HK-2 (cell line): ENCODE data around the gene RIGI.
A peak's percentile ranks its signal among the peaks of the same experiment; 100 is the strongest.
"Not testable (repeated sequence)": the region's sequence is repeated elsewhere in the genome, so short reads cannot be mapped to it uniquely, and the experiment has no call there.

Experiments used
- DNase-seq: peaks from one replicate; pipeline ENCODE4 v3.0.0-alpha.2; 2018; ENCODE audit not compliant: unreplicated experiment

Gene RIGI

GRCh38 chr9:32526041-32526706, at the start of gene RIGI:
RIGI (minus strand) TSS chr9:32526196; CDS start chr9:32526166, 30 bp downstream.
- peak; percentile 85 for DNase-seq

GRCh38 chr9:32574858-32575257, 48.9 kb upstream of the RIGI start:
- no peak for DNase-seq

GRCh38 chr9:32573821-32574220, 47.8 kb upstream of the RIGI start:
- DNase-seq = no peak

- peak; percentile 83 for DNase-seq
These were observed 47.0 kb upstream of the RIGI start, which contains the start of gene NDUFB6 for GRCh38 chr9:32572900-32573523. NDUFB6 (minus strand) TSS chr9:32573159; CDS start chr9:32573060, 99 bp downstream.

GRCh38 chr9:32571969-32572899, 46.2 kb upstream of the RIGI start:
- DNase-seq = peak; percentile 41

- DNase-seq = no peak
These were observed 44.3 kb upstream of the RIGI start for GRCh38 chr9:32570262-32570661.

GRCh38 chr9:32566770-32567169, 40.8 kb upstream of the RIGI start:
- no peak for DNase-seq

- DNase-seq = no peak
These were observed 40.0 kb upstream of the RIGI start for GRCh38 chr9:32565967-32566366.

- DNase-seq = no peak
These were observed 32.5 kb upstream of the RIGI start for GRCh38 chr9:32558408-32558934.

- DNase-seq = no peak
These were observed 28.6 kb upstream of the RIGI start for GRCh38 chr9:32554591-32554990.

GRCh38 chr9:32554107-32554506, 28.1 kb upstream of the RIGI start:
- no peak for DNase-seq

GRCh38 chr9:32552172-32552872, 26.3 kb upstream of the RIGI start, which contains the start of the genes SMIM27 and TOPORS:
SMIM27 (plus strand) TSS chr9:32552327; CDS start chr9:32552435, 108 bp downstream.
TOPORS (minus strand) TSS chr9:32552586; CDS start chr9:32552436, 150 bp downstream.
- DNase-seq = peak; percentile 76

- peak; percentile 16 for DNase-seq
These were observed 25.5 kb upstream of the RIGI start for GRCh38 chr9:32551276-32552051.

- peak; percentile 85 for DNase-seq
These were observed 24.7 kb upstream of the RIGI start for GRCh38 chr9:32550562-32551275.

- DNase-seq = peak; percentile 11
These were observed 24.2 kb upstream of the RIGI start for GRCh38 chr9:32550150-32550561.

- DNase-seq = not testable (repeated sequence)
These were observed 22.2 kb upstream of the RIGI start for GRCh38 chr9:32548213-32548612.

GRCh38 chr9:32545884-32546283, 19.9 kb upstream of the RIGI start:
- no peak for DNase-seq

- no peak for DNase-seq
These were observed 17.1 kb upstream of the RIGI start for GRCh38 chr9:32543047-32543446.

GRCh38 chr9:32533816-32534215, 7.8 kb upstream of the RIGI start:
- DNase-seq = no peak

- DNase-seq = no peak
These were observed 7.3 kb upstream of the RIGI start for GRCh38 chr9:32533336-32533735.
